ENCODE measurements around the gene CTSD.

DNA sequence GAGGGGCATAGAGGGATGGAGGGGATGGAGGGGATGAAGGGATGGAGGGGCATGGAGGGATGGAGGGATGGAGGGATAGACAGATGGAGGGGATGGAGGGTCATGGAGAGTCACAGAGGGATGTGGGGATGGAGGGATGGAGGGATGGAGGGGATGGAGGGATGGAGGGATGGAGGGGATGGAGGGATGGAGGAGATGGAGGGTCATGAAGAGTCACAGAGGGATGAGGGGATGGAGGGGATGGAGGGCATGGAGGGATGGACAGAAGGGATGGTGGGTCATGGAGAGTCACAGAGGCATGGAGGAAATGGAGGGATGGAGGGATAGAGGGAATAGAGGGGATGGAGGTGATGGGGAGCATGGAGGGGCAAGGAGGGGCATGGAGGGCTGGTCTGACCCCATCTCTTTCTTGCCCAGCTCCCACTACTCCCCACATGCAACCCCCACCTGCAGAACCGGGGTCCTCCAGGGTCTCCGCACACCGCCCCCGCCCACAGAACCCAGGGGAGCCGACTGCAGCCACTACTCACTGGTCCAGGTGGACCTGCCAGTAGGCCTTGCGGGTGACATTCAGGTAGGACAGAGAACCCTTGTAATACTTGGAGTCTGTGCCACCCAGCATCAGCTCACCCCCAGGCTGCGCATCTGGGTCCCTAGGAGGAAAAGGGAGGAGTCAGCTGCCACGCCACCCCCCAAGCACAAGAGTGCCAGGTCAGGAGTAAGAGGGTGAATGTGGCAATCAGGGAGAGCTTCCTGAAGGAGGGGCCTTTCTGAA, 9.2 kb downstream of the CTSD start:
- TF ChIP-seq SUZ12 (IDR thresholded peaks at IDR 0.05), result no peak
- no peak for TF ChIP-seq ARNT (IDR thresholded peaks at IDR 0.05)
- no peak for TF ChIP-seq FOXM1 (IDR thresholded peaks at IDR 0.05; ENCODE audit: borderline replicate concordance)
- TF ChIP-seq SP1 (IDR thresholded peaks at IDR 0.05), result no peak

Measured in HEK293T (cell line).